ENCODE data around the gene MAIP1.

Gene MAIP1

DNA sequence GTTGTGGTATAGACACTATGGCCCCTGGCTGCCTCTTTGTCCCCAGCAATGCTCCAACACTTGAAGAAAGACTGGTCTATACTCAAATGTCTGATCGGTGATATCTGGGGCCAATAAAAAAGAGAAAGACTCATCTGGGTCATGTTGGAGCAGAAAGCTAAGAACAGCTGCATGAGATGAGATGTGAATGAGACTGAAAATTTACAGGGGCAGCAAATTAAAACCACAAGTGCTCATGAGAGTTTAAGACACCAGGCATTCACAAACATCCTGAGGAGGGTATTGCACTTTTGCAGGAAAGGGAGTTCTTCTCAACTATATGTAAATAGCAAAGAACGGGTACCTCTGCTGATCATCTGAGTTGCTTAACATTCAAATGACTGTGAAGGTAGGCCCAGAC lies 36.3 kb downstream of the MAIP1 start:
- DNase-seq (ENCODE audit: low read depth), result no peak

DNA sequence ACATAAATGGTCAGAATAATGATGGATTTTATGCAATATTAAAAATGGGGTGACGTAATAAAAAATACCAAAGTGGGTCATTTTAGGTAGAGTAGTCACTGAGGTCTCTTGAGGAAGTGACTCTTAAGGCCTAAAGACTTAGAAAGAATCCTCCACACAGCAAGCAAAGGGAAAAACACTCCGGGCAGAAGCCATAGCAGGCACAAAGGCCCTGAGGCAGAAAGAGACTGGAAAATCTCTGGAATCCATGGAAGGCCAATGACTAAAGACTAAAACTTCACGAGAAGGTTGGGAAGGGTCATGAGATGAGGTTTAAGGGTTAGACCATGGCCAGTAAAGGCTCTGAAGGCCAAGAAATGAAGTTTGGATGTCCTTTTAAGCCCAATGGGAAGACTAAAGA lies 36.9 kb downstream of the MAIP1 start:
- DNase-seq (ENCODE audit: low read depth), result no peak

DNA sequence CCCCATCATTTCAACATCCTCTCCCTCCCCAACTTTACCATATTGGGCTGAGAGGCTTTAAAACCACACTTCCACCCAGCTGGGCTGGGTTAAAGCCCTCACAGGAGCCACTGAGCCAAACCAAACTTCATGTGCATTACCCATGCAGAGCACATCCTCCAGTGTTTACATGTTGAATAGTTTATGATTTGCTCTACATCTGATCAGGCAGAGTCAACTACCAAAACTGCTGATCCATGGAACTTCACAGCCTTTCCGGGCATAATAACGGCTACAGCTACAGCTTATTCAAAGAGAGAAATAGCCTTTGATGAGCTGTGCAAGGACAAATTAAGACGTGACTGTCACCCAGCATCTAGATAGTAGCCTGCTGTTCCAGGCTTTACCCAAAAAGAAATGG lies 39.0 kb downstream of the MAIP1 start:
- no peak for DNase-seq (ENCODE audit: low read depth)

DNA sequence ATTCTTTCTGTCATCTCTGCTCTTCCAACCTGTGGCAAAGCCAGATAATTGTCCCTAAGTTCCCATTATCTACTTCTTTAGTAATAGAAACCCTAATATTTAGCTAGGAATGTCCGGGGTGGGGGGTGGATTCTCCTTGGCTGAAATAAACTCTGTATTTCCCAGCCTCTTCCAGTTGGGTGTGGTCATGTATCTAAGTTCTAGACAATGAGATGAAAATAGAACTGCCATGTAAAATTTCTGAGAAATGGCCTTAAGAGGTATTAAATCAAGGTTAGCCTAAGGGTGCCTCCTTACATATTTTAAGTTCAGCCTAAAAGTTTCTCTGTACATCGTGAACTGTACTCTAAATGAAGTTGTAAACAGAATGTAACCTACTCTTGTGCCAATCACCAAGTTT lies 39.5 kb downstream of the MAIP1 start:
- no peak for DNase-seq (ENCODE audit: low read depth)

DNA sequence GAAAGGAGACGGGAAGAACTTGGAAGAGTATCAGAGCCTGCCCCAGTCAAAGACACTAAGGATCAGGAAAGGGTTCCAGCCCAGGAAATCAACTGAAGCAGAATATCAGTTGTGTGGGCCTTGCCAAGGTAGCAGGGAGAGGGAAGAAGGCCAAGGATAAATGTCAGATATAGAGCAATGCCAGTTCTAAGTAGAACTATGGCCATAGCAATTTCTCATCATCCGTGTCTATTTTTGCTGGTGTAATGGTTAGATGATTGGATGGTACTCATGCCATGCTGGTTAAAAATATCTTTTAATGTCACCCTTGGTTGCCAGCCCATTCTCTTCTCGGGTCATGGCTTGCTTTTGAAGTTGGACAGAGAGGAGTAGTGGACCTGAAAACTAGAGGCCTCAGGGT lies 41.9 kb downstream of the MAIP1 start:
- no peak for DNase-seq (ENCODE audit: low read depth)

DNA sequence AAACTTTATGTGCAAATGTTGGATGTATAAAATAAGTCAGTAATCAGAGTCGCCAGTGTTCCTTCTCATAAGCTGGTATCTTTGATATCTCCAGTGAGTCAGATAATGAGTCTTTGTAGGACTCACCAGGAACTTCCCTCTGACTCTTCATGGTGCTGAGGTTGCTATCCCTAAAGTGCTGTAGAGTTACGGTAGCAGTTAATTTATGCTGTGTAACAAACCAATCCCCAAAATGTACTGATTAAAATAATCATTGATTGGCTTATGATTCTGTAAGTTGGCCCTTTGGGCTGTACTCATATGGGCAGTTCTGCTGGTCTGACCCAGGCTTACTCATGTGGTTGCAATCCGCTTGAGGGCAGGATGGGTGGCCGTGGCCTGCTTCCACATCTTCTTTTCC lies 43.8 kb downstream of the MAIP1 start:
- no peak for DNase-seq (ENCODE audit: low read depth)

DNA sequence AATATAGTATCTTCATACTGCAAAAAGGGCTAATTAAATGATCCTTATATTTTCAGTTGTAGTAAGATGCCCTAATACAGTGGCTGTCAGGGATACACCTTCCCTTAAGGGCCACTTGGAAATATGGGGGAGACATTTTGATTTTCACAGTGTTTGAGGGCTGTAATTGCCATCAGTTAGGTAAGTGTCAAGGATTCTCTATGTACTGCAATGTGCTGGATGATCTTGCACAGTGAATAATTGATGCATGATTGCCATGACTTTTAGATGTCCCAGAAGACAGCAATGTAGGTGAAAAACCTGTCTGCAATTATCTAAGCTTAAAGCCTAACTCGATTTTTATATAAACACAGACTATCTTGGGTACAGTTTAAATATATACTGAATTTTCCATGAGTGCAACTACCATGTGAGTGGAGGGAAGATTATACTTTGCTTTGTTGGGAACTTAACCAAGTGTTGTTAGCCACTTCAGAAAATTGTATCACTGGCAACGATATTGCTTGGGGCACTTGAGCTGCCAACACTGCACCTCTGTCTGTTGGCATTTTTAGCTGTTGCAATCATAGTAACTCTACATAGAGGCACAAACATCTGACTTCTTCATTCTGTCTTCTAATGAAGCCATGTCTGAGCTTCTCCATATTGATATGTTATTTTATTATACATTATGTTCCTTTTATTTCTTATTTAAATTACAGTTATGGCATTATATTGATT lies 45.2 kb downstream of the MAIP1 start:
- DNase-seq (ENCODE audit: low read depth), result no peak

DNA sequence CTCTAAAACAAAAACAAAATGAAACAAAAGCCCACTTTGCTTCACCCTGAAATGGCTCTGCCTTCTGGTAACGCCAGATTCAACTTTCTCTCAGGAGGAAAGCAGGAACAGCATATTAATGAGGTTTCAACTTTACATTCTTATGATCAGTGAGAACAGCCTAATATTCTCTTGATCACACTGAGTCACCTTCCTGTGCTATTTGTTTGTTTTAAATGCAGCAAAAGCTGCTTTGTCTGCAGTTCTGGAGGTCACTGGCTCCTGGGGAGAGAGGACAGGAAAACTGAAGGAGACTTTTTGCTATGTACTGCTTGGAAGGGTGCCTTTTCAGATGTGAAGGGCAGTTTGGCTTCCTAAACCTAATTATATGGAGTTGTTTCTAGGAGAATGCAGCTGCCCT lies 48.1 kb downstream of the MAIP1 start:
- DNase-seq (ENCODE audit: low read depth), result no peak

DNA sequence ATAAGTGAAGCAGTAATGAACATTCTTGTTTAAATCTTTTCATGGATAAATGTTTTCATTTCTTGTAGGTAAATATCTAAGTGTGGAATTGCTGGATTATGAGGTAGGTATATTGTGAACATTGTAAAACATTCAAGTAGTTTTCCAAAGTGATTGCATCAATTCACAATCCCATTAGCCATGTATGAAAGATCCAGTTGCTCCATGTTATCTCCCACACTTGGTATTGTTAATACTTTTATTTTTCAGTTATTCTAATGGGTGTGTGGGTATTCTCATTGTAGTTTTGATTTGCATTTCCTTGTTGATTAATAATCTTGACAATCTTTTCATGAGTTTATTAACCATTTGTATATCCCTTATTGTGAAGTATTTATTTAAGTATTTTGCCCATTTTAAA lies 50.3 kb downstream of the MAIP1 start:
- no peak for DNase-seq (ENCODE audit: low read depth)

DNA sequence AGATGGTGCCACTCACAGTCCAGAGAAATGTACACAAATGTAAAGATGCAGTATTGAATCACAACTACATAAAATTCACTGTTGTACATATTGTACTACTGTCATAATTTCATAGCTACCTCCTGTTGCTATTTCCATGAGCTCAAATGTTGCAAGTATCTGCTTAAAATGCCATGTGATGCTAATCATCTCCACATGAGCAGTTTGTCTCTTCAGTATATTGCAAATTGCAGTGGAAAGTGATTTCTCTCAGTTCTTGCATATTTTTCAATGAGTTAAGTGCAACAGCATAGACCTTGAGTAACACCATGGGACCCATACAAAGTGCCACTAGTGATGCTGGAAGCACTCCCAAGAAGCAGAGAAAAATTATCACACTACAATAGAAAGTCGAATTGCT lies 51.9 kb downstream of the MAIP1 start:
- DNase-seq (ENCODE audit: low read depth), result no peak

DNA sequence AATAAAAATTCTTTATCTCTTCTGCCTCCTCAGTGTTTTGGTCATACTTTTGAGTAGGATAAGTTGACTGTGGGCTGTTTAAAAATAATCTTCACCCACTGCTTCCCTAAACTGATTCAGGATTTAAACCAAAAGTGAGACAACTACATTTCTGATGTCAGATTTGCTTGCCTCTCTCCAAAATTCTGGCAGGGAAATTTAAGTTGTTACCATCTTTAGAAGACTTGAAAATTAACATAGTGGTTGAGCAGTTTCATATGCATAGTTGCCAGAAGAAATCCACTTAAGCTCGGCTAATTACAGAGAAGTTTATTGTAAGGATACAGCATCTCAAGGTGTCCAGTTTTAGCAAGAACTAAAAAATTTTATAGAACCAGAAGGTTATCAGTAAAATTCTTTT lies 57.0 kb downstream of the MAIP1 start:
- no peak for DNase-seq (ENCODE audit: low read depth)
